HepG2 (cell line): ENCODE data around the gene SLC4A7. TPM values are rescaled to one million over a fixed set of nuclear protein-coding genes. Genes with fewer than 3 reads are reported as not detected.
"Not testable (repeated sequence)": the region's sequence is repeated elsewhere in the genome, so short reads cannot be mapped to it uniquely, and the experiment has no call there.

Experiments used
- ATAC-seq: fragments of 200-7000 bp; cut with Tn5 transposase; 3 replicates; pipeline ENCODE4 v1.9.1; 2020; ENCODE audit warnings: mild to moderate bottlenecking, moderate library complexity
- BruUV-seq: library from RNA; stranded (reverse); fragments of 400-500 nt; replicated peaks from 2 replicates; lab custom pipeline; 2021; lab: Mats Ljungman, UMichigan
- CTCF ChIA-PET: fragments of 300-600 bp; formaldehyde crosslinking; extraction: SDS; loops from one replicate; lab custom pipeline; 2021; ENCODE audit warnings: low total read pairs, inconsistent platforms, low intra/inter-chr PET ratio; lab: Yijun Ruan, JAX
- POLR2A ChIA-PET: fragments of 350-600 bp; sonication (Branson Sonifier 250); formaldehyde crosslinking; loops from one replicate; lab custom pipeline; 2020; ENCODE audit warnings: antibody characterized with exemption, inconsistent platforms; lab: Yijun Ruan, JAX
- DNase-seq: peaks from one replicate; pipeline ENCODE4 v3.0.0-alpha.2; 2015; ENCODE audit warnings: low spot score
- FAIRE-seq: peaks from 3 replicates; lab custom pipeline; 2011; peaks lifted over from hg19 to GRCh38; lab: Jason Lieb, UNC
- H2AFZ ChIP-seq: one replicate; pipeline ENCODE4 v1.6.1; 2011; ENCODE audit warnings: low read length, inconsistent platforms
- H3K27ac ChIP-seq: fragments of 300-600 bp; 3 replicates; pipeline ENCODE4 v1.8.0; 2011; ENCODE audit warnings: mixed run types, mild to moderate bottlenecking, mixed read lengths, low read length, inconsistent platforms; ENCODE audit not compliant: insufficient read depth; ENCODE audit errors: extremely low read length
- H3K27me3 ChIP-seq, 2 experiments: fragments of 200-600 bp in 1 of 2; 2 replicates in 1 of 2; 3 replicates in 1 of 2; pipeline versions ENCODE4 v1.6.0 to v1.8.0; 2011; ENCODE audit warnings: low read length in 2 of 2, mild to moderate bottlenecking in 2 of 2, moderate library complexity in 2 of 2, inconsistent platforms in 1 of 2; ENCODE audit not compliant: insufficient read depth in 2 of 2, control insufficient read depth in 1 of 2
- H3K36me3 ChIP-seq, 2 experiments: fragments of 200-600 bp in 1 of 2; replicated peaks in 1 of 2; 2 replicates in 1 of 2; 3 replicates in 1 of 2; pipeline versions ENCODE4 v1.5.1 to v1.8.0; 2011; ENCODE audit warnings: low read length in 2 of 2, inconsistent platforms in 1 of 2; ENCODE audit not compliant: insufficient read depth in 2 of 2, control insufficient read depth in 1 of 2
- H3K4me1 ChIP-seq: 2 replicates; pipeline ENCODE4 v1.5.1; 2012; ENCODE audit warnings: low read length, inconsistent platforms; ENCODE audit not compliant: insufficient read depth
- H3K4me2 ChIP-seq: 2 replicates; pipeline ENCODE4 v1.6.0; 2011; ENCODE audit warnings: low read depth, low read length, inconsistent platforms
- H3K4me3 ChIP-seq, 3 experiments: fragments of 200-600 bp in 1 of 3; sonication (generic), shearing (Covaris generic) in 1 of 3; replicated peaks in 1 of 3; 2 replicates each; pipeline ENCODE4 v1.5.1; 2011 to 2016; ENCODE audit warnings: low read length in 3 of 3, inconsistent platforms in 2 of 3, low read depth in 2 of 3, mild to moderate bottlenecking in 2 of 3, control low read depth in 1 of 3, mixed read lengths in 1 of 3; ENCODE audit not compliant: insufficient read depth in 1 of 3
- H3K79me2 ChIP-seq: one replicate; pipeline ENCODE4 v1.6.1; 2011; ENCODE audit warnings: low read length, inconsistent platforms; ENCODE audit not compliant: insufficient read depth
- H3K9ac ChIP-seq: 2 replicates; pipeline ENCODE4 v1.6.0; 2011; ENCODE audit warnings: mild to moderate bottlenecking, low read depth, low read length, inconsistent platforms; ENCODE audit not compliant: insufficient read depth
- H3K9me3 ChIP-seq: 2 replicates; pipeline ENCODE4 v1.5.1; 2012; ENCODE audit warnings: mild to moderate bottlenecking, low read length
- H4K20me1 ChIP-seq: 2 replicates; pipeline ENCODE4 v1.6.0; 2011; ENCODE audit warnings: inconsistent platforms, mild to moderate bottlenecking, low read length, moderate library complexity; ENCODE audit not compliant: insufficient read depth
- MAFF ChIP-seq: IDR thresholded peaks from 2 replicates; pipeline ENCODE4 v1.6.1; 2011; ENCODE audit warnings: low read depth, low read length, improper control_type of control experiment
- MAFK ChIP-seq, 2 experiments: IDR thresholded peaks in 1 of 2; conservative IDR thresholded peaks in 1 of 2; 2 replicates each; pipeline ENCODE4 v1.6.1; 2011; ENCODE audit warnings: improper control_type of control experiment in 2 of 2, low read length in 2 of 2
- ZNF431 ChIP-seq: sonication (generic); formaldehyde crosslinking; IDR thresholded peaks from 2 replicates; pipeline ENCODE4 v1.9.0; 2022; ENCODE audit warnings: missing genetic modification reagents, low read depth, mild to moderate bottlenecking, borderline replicate concordance
- WGBS: methylation state at CpG from one replicate; pipeline ENCODE4 v1.1.6; 2017; ENCODE audit warnings: low lambda C conversion rate; 5-methylcytosine and 5-hydroxymethylcytosine counted together
- in situ Hi-C: cut with HindIII; loops from 2 replicates; pipeline ENCODE4 v1.10.0; 2017; ENCODE audit warnings: low pct_unique_long_range_greater_than_20kb; ENCODE audit not compliant: extremely low pct_ligation_motif_present
- intact Hi-C: fragments of 100-400 bp; cut with micrococcal nuclease; formaldehyde crosslinking; loops from one replicate; pipeline ENCODE4 v1.10.0; 2022; ENCODE audit not compliant: unreplicated experiment
- polyA plus RNA-seq, 8 experiments: library from polyadenylated mRNA; depleted of rRNA in 3 of 8; stranded (reverse) in 7 of 8; unstranded in 1 of 8; fragments of >200 nt; fragmentation: Illumina TruSeq in 4 of 8; extraction: Trizol in 4 of 8; gene quantifications; 2 replicates each; pipeline versions ENCODE4 v1.2.1 to v1.2.3, GENCODE V29; 2011 to 2016; ENCODE audit warnings: low read depth in 4 of 8, missing spikeins in 1 of 8, mixed read lengths in 1 of 8; ENCODE audit not compliant: insufficient read depth in 1 of 8
- total RNA-seq, 5 experiments: library from RNA; depleted of rRNA; stranded (reverse); fragments of >200 nt; fragmentation: Illumina TruSeq; extraction: Trizol; gene quantifications; 2 replicates each; pipeline ENCODE4 v1.2.3, GENCODE V29; 2016; ENCODE audit warnings: low read depth in 1 of 5
- TF ChIP-seq, protein P1 (sequence below): sonication (generic); formaldehyde crosslinking; IDR thresholded peaks from 2 replicates; pipeline ENCODE4 v1.5.0; 2020; ENCODE audit warnings: missing genetic modification reagents
- TF ChIP-seq, protein P2 (sequence below): sonication (generic); formaldehyde crosslinking; IDR thresholded peaks from 2 replicates; pipeline ENCODE4 v1.4.0; 2020; ENCODE audit warnings: missing genetic modification reagents

SLC4A7 gene
- total and polyA plus RNA-seq, 2 of the 13 experiments (the other 11 are each of a cell fraction or from before 2014, with no cell fraction given): 16.4 to 43.8 TPM

DNA sequence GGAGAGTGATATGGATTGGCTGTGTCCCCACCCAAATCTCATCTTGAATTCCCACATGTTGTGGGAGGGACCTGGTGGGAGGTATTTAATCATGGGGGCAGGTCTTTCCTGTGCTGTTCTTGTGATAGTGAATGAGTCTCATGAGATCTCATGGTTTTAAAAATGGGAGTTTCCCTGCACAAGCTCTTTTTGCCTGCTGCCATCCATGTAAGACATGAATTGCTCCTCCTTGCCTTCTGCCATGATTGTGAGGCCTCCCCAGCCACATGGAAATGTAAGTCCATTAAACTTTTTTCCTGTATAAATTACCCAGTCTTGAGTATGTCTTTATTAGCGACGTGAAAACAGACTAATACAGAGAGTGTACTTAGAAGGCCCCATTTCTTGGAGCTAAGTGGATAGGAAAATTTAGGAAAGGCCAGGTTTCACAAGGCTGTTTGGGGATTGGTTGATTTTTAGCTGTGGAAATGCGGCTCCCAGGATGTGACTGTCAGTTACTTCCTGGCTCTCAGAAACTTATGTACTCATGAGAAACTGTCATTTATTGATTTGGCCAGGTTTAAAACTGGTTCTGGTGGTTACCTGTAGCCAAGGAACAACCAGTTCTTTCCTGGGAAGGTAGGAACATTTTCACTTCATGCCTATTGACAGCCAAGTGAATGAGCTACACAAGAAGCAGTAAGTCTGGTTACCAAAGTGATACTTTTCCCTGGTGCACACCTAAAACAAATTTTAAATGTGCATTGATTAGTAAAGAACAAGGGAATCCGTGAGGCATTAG, 155.0 kb downstream of the SLC4A7 start:
- H3K9me3 ChIP-seq, BruUV-seq, H3K27me3 ChIP-seq, POLR2A ChIA-PET, H3K36me3 ChIP-seq, in situ Hi-C loops, H3K27ac ChIP-seq, H3K9ac ChIP-seq, FAIRE-seq: not testable (repeated sequence)
- WGBS: 98% methylated on average over 4 of the region's 4 CpGs
- peaks cover 17% of the 10 kb centered on the region for H3K4me1 ChIP-seq
- peak; percentile 82; the same call in 1 of the 2 replicates for TF ChIP-seq ZNF431 (CRISPR knock-in tag)
- TF ChIP-seq, all 625 proteins: peak for 1; not testable (repeated sequence) for 624
- H3K4me2 ChIP-seq, H2AFZ ChIP-seq, H3K4me3 ChIP-seq, ATAC-seq, intact Hi-C loops, H3K79me2 ChIP-seq, DNase-seq, CTCF ChIA-PET, H4K20me1 ChIP-seq: not testable (repeated sequence)

DNA sequence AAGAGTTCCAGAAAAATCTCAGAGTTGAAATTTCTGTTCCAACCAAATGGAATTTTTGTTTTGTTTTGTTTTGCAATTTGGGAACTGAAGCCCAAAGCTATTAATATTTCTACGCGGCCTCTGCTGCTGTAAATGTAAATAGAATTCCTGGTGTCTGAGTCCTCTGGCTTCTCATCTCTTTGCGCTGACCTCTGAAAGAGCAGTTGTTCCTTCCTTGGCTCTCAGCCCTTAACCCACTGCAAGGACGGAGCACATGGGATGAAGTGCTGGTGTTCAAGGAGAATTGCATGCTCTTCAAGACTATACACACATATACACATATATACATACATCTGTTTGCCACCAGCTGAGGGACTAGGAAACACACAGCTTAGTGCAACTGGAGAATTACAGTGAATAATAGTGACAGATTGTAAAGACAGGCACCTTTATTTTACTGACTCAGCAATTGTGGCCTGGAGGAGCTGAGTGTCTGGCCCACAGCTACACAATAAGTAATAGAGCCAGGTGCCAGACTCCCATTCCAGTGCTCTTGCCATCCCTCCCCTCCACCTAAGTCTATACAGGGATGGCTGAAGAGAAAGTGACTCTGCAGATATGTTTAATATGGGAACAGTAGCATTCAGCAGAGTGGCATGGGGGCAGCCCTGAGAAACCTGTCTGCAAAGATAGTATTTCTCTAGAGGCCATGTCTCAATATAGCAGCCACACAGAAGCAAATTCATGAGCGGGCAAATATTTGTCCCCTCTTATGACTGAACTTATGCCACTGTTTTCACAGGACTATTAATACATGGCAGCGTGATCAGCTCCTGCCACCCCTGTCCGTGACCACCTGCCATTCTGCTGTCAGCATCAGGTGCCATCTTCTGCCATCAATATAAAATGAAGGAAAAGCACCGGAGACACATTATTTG, 157.3 kb downstream of the SLC4A7 start:
- H3K4me3 ChIP-seq: no peak overlapping the region
- H3K36me3 ChIP-seq: peaks cover 0 to 2% of the 10 kb centered on the region in 2 experiments; a peak in 3 of 5 replicates
- BruUV-seq: no TSS peak
- no peak overlapping the region for H3K4me2 ChIP-seq
- no peak for DNase-seq
- no peak overlapping the region for H3K27ac ChIP-seq
- no peaks in the 10 kb centered on the region; the same call in 1 of the 2 replicates for H3K9me3 ChIP-seq
- no peaks in the 10 kb centered on the region for H3K27me3 ChIP-seq
- no peak for FAIRE-seq
- no peaks in the 10 kb centered on the region for H3K79me2 ChIP-seq
- no peak for ATAC-seq
- WGBS: over 99% methylated on average over 7 of the region's 8 CpGs
- TF ChIP-seq, protein P1, sequence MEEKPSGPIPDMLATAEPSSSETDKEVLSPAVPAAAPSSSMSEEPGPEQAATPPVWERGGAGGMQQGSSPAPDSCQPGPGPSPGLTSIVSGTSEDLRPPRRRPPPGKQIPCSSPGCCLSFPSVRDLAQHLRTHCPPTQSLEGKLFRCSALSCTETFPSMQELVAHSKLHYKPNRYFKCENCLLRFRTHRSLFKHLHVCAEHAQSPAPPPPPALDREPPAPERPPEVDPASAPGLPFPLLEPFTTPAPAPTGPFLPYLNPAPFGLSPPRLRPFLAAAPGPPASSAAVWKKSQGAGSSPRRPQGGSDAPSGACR (CRISPR knock-in tag): no peak
- TF ChIP-seq, protein P2, sequence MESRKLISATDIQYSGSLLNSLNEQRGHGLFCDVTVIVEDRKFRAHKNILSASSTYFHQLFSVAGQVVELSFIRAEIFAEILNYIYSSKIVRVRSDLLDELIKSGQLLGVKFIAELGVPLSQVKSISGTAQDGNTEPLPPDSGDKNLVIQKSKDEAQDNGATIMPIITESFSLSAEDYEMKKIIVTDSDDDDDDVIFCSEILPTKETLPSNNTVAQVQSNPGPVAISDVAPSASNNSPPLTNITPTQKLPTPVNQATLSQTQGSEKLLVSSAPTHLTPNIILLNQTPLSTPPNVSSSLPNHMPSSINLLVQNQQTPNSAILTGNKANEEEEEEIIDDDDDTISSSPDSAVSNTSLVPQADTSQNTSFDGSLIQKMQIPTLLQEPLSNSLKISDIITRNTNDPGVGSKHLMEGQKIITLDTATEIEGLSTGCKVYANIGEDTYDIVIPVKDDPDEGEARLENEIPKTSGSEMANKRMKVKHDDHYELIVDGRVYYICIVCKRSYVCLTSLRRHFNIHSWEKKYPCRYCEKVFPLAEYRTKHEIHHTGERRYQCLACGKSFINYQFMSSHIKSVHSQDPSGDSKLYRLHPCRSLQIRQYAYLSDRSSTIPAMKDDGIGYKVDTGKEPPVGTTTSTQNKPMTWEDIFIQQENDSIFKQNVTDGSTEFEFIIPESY (CRISPR knock-in tag): 0 out of 2 replicates have a peak, but pooled peaks have one; percentile 26
- TF ChIP-seq MAFK (conservative IDR thresholded peaks at IDR 0.05 in 1 of 2, IDR thresholded peaks at IDR 0.05 in 1 of 2; ENCODE audit: low read length in 2 of 2) (peak; percentile 90 to 97), MAFF (peak; percentile 94)
- H2AFZ ChIP-seq: no peak overlapping the region
- peaks cover 18% of the 10 kb centered on the region for H3K4me1 ChIP-seq
- no peak overlapping the region for H3K9ac ChIP-seq
- in situ Hi-C loops: no loop called here
- ChIA-PET POLR2A (no interaction called here), CTCF (no interaction called here)
- intact Hi-C loops: no loop called here
- H4K20me1 ChIP-seq: no peaks in the 10 kb centered on the region
